Endothelial cell (in vitro differentiated cells): ENCODE measurements around the gene STARD4. TPM values are rescaled to one million over a fixed set of nuclear protein-coding genes. Genes with fewer than 3 reads are reported as not detected.

Experiments used
- DNase-seq: peaks from one replicate; pipeline ENCODE4 v3.0.0; 2021; ENCODE audit warnings: low spot score
- H3K27ac Mint-ChIP-seq: one replicate; pipeline ENCODE4 v1.8.0; 2021; ENCODE audit warnings: mixed read lengths, inconsistent platforms; ENCODE audit not compliant: unreplicated experiment
- H3K27me3 Mint-ChIP-seq: one replicate; pipeline ENCODE4 v1.8.0; 2021; ENCODE audit warnings: mild to moderate bottlenecking, moderate library complexity, mixed read lengths, inconsistent platforms; ENCODE audit not compliant: unreplicated experiment
- H3K36me3 Mint-ChIP-seq: one replicate; pipeline ENCODE4 v1.8.0; 2021; ENCODE audit warnings: mild to moderate bottlenecking, low read depth, mixed read lengths, inconsistent platforms; ENCODE audit not compliant: unreplicated experiment
- H3K4me1 Mint-ChIP-seq: one replicate; pipeline ENCODE4 v1.8.0; 2021; ENCODE audit warnings: mild to moderate bottlenecking, mixed read lengths, inconsistent platforms; ENCODE audit not compliant: unreplicated experiment
- H3K4me3 Mint-ChIP-seq: one replicate; pipeline ENCODE4 v1.8.0; 2021; ENCODE audit warnings: mild to moderate bottlenecking, mixed read lengths, inconsistent platforms; ENCODE audit not compliant: unreplicated experiment
- H3K9me3 Mint-ChIP-seq: one replicate; pipeline ENCODE4 v1.8.0; 2021; ENCODE audit warnings: mixed read lengths, inconsistent platforms; ENCODE audit not compliant: unreplicated experiment
- CTCF ChIP-seq: fragments of 200-600 bp; sonication (generic); IDR thresholded peaks from one replicate; pipeline ENCODE4 v1.5.0; 2021; ENCODE audit warnings: antibody characterized with exemption; ENCODE audit not compliant: unreplicated experiment
- total RNA-seq: library from RNA; stranded (reverse); fragmentation: NEBNext Ultra II Directional; extraction: Animal tissue kit (Norgen Biotek cat#: 25700); gene quantifications from one replicate; pipeline ENCODE4 v1.2.1, GENCODE V29; 2021; ENCODE audit not compliant: unreplicated experiment

Gene STARD4
- total RNA-seq, 1 donor from 2014 or later = 39.5 TPM

- no peak for TF ChIP-seq CTCF
- Mint-ChIP-seq H3K9me3 (no peaks in the 10 kb centered on the region), H3K4me1 (peaks cover 4% of the 10 kb centered on the region), H3K36me3 (peaks cover 14% of the 10 kb centered on the region), H3K27me3 (peaks cover 1% of the 10 kb centered on the region), H3K27ac (no peak overlapping the region), H3K4me3 (no peak overlapping the region)
- no peak for DNase-seq
These were observed 32.0 kb downstream of the STARD4 start for GRCh38 chr5:111480346-111480745.

GRCh38 chr5:111478898-111479297 lies 33.4 kb downstream of the STARD4 start:
- peaks cover 4% of the 10 kb centered on the region for H3K4me1 Mint-ChIP-seq
- TF ChIP-seq CTCF = no peak
- H3K9me3 Mint-ChIP-seq = no peaks in the 10 kb centered on the region
- no peak overlapping the region for H3K27ac Mint-ChIP-seq
- no peak overlapping the region for H3K4me3 Mint-ChIP-seq
- no peak for DNase-seq
- peaks cover 14% of the 10 kb centered on the region for H3K36me3 Mint-ChIP-seq
- peaks cover 1% of the 10 kb centered on the region for H3K27me3 Mint-ChIP-seq

- TF ChIP-seq CTCF = no peak
- Mint-ChIP-seq H3K9me3 (no peaks in the 10 kb centered on the region), H3K4me3 (no peak overlapping the region), H3K27me3 (peaks cover 1% of the 10 kb centered on the region), H3K4me1 (peaks cover 4% of the 10 kb centered on the region), H3K27ac (no peak overlapping the region), H3K36me3 (peaks cover 14% of the 10 kb centered on the region)
- DNase-seq = no peak
These were observed 34.1 kb downstream of the STARD4 start for GRCh38 chr5:111478266-111478665.

- DNase-seq = no peak
- no peaks in the 10 kb centered on the region for H3K4me1 Mint-ChIP-seq
- H3K9me3 Mint-ChIP-seq = no peaks in the 10 kb centered on the region
- H3K4me3 Mint-ChIP-seq = no peak overlapping the region
- no peak overlapping the region for H3K27ac Mint-ChIP-seq
- peaks cover 4% of the 10 kb centered on the region for H3K27me3 Mint-ChIP-seq
- no peak for TF ChIP-seq CTCF
- H3K36me3 Mint-ChIP-seq = no peaks in the 10 kb centered on the region
These were observed 39.8 kb downstream of the STARD4 start for GRCh38 chr5:111472579-111472978.

GRCh38 chr5:111472096-111472495 lies 40.2 kb downstream of the STARD4 start:
- no peaks in the 10 kb centered on the region for H3K36me3 Mint-ChIP-seq
- H3K9me3 Mint-ChIP-seq = no peaks in the 10 kb centered on the region
- no peaks in the 10 kb centered on the region for H3K4me1 Mint-ChIP-seq
- H3K27ac Mint-ChIP-seq = no peak overlapping the region
- no peak for DNase-seq
- TF ChIP-seq CTCF = no peak
- H3K4me3 Mint-ChIP-seq = no peak overlapping the region
- H3K27me3 Mint-ChIP-seq = peaks cover 4% of the 10 kb centered on the region
